K562 (cell line): ENCODE results near the gene FSTL3. TPM values are rescaled to one million over a fixed set of nuclear protein-coding genes. Genes with fewer than 3 reads are reported as not detected.
A peak's percentile ranks its signal among the peaks of the same experiment; 100 is the strongest.

Experiments used
- BRF2 ChIP-seq: IDR thresholded peaks from 3 replicates; pipeline ENCODE4 v1.6.1; 2011; ENCODE audit warnings: borderline replicate concordance, mild to moderate bottlenecking; ENCODE audit not compliant: insufficient read length, insufficient read depth
- DACH1 ChIP-seq: fragments of 450-650 bp; IDR thresholded peaks from 2 replicates; pipeline ENCODE4 v1.6.1; 2018; ENCODE audit not compliant: partially characterized antibody
- FOSL1 ChIP-seq: fragments of 200-800 bp; sonication (Bioruptor generic); conservative IDR thresholded peaks from 2 replicates; pipeline ENCODE4 v1.6.1; 2016; ENCODE audit warnings: missing genetic modification characterization, missing compliant biosample characterization
- FOXJ2 ChIP-seq: fragments of 200-800 bp; sonication (Bioruptor generic); IDR thresholded peaks from 2 replicates; pipeline ENCODE4 v1.6.1; 2016; ENCODE audit warnings: missing genetic modification characterization, missing compliant biosample characterization
- NFATC3 ChIP-seq: fragments of 450-650 bp; IDR thresholded peaks from 2 replicates; pipeline ENCODE4 v1.6.1; 2017; ENCODE audit warnings: mild to moderate bottlenecking
- PCBP2 ChIP-seq: fragments of 200-400 bp; formaldehyde crosslinking; IDR thresholded peaks from 2 replicates; pipeline ENCODE4 v1.6.1; 2018; ENCODE audit warnings: low read length, low read depth, mild to moderate bottlenecking, moderate library complexity; ENCODE audit not compliant: poor library complexity, severe bottlenecking
- SMARCC2 ChIP-seq: fragments of 450-650 bp; IDR thresholded peaks from 2 replicates; pipeline ENCODE4 v1.6.1; 2017; ENCODE audit warnings: antibody characterized with exemption, moderate library complexity, mild to moderate bottlenecking, low read depth
- SMARCE1 ChIP-seq: fragments of 450-650 bp; IDR thresholded peaks from 2 replicates; pipeline ENCODE4 v1.7.1; 2016; ENCODE audit warnings: mild to moderate bottlenecking
- TAF7 ChIP-seq: fragments of 450-650 bp; IDR thresholded peaks from 2 replicates; pipeline ENCODE4 v1.6.1; 2016; ENCODE audit warnings: missing genetic modification characterization, missing compliant biosample characterization
- UBTF ChIP-seq, 2 experiments: IDR thresholded peaks; 2 replicates each; pipeline ENCODE4 v1.6.1; 2012; ENCODE audit warnings: improper control_type of control experiment in 2 of 2, low read depth in 2 of 2, low read length in 2 of 2, borderline replicate concordance in 1 of 2
- VEZF1 ChIP-seq: fragments of 200-800 bp; sonication (Bioruptor generic); IDR thresholded peaks from 2 replicates; pipeline ENCODE4 v1.6.1; 2017; ENCODE audit warnings: missing genetic modification characterization, missing compliant biosample characterization
- ZBTB17 ChIP-seq: fragments of 450-650 bp; formaldehyde crosslinking; IDR thresholded peaks from 2 replicates; pipeline ENCODE4 v1.4.0; 2020; ENCODE audit warnings: mild to moderate bottlenecking
- ZNF3 ChIP-seq: fragments of 250-450 bp; sonication (Bioruptor Pico); IDR thresholded peaks from 2 replicates; pipeline ENCODE4 v1.5.0; 2021; ENCODE audit warnings: mild to moderate bottlenecking, moderate library complexity
- ZNF316 ChIP-seq: fragments of 450-650 bp; IDR thresholded peaks from 2 replicates; pipeline ENCODE4 v1.6.1; 2016
- ZNF398 ChIP-seq: fragments of 250-450 bp; sonication (Bioruptor Pico); IDR thresholded peaks from 2 replicates; pipeline ENCODE4 v1.8.0; 2021; ENCODE audit warnings: moderate library complexity, mild to moderate bottlenecking, inconsistent platforms
- ZNF586 ChIP-seq: fragments of 450-650 bp; formaldehyde crosslinking; conservative IDR thresholded peaks from 2 replicates; pipeline ENCODE4 v1.4.0; 2020; ENCODE audit warnings: mild to moderate bottlenecking, moderate library complexity
- ZNF79 ChIP-seq: fragments of 250-450 bp; sonication (Bioruptor Pico); IDR thresholded peaks from 2 replicates; pipeline ENCODE4 v1.4.0; 2020; ENCODE audit warnings: low read depth, mild to moderate bottlenecking, moderate library complexity
- polyA plus RNA-seq, 8 experiments: library from polyadenylated mRNA; depleted of rRNA in 4 of 8; stranded (reverse) in 5 of 8; unstranded in 3 of 8; fragments of >200 nt; fragmentation: Nextera tagmentation in 2 of 8; fragmentation: Illumina TruSeq in 1 of 8; extraction: Ambion mirVana in 2 of 8; extraction: Trizol in 1 of 8; gene quantifications; 2 replicates each; pipeline versions ENCODE4 v1.2.1 to v1.2.3, GENCODE V29; 2011 to 2014; ENCODE audit warnings: inconsistent platforms in 1 of 8, missing spikeins in 1 of 8
- total RNA-seq, 7 experiments: library from RNA; depleted of rRNA in 6 of 7; stranded (reverse); fragments of >200 nt in 6 of 7; fragmentation: Illumina TruSeq in 2 of 7; extraction: Trizol in 2 of 7; gene quantifications; 2 replicates each; pipeline versions ENCODE4 v1.2.1 to v1.2.3, GENCODE V29; 2011 to 2021; ENCODE audit warnings: low replicate concordance in 1 of 7
- TF ChIP-seq, protein P1 (sequence below): IDR thresholded peaks from 3 replicates; pipeline ENCODE4 v1.6.1; 2011; ENCODE audit warnings: borderline replicate concordance, mild to moderate bottlenecking, moderate library complexity; ENCODE audit not compliant: insufficient read length; ENCODE audit errors: extremely low read depth

FSTL3 gene
- total and polyA plus RNA-seq, 9 of the 15 experiments (the other 6 are each of a cell fraction or from before 2014, with no cell fraction given): 0.35 to 6.8 (median 4.2) TPM; not detected in 1

- TF ChIP-seq, protein P1, sequence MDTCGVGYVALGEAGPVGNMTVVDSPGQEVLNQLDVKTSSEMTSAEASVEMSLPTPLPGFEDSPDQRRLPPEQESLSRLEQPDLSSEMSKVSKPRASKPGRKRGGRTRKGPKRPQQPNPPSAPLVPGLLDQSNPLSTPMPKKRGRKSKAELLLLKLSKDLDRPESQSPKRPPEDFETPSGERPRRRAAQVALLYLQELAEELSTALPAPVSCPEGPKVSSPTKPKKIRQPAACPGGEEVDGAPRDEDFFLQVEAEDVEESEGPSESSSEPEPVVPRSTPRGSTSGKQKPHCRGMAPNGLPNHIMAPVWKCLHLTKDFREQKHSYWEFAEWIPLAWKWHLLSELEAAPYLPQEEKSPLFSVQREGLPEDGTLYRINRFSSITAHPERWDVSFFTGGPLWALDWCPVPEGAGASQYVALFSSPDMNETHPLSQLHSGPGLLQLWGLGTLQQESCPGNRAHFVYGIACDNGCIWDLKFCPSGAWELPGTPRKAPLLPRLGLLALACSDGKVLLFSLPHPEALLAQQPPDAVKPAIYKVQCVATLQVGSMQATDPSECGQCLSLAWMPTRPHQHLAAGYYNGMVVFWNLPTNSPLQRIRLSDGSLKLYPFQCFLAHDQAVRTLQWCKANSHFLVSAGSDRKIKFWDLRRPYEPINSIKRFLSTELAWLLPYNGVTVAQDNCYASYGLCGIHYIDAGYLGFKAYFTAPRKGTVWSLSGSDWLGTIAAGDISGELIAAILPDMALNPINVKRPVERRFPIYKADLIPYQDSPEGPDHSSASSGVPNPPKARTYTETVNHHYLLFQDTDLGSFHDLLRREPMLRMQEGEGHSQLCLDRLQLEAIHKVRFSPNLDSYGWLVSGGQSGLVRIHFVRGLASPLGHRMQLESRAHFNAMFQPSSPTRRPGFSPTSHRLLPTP: no peak
- TF ChIP-seq ZNF316 (no peak), DACH1 (no peak), PCBP2 (no peak), TAF7 (no peak), NFATC3 (no peak), ZNF586 (CRISPR knock-in tag) (no peak), FOXJ2 (tag) (no peak), ZNF79 (CRISPR knock-in tag) (no peak), ZNF3 (no peak), FOSL1 (no peak), BRF2 (no peak), VEZF1 (CRISPR knock-in tag) (no peak; the same call in 1 of the 2 replicates), ZNF398 (CRISPR knock-in tag) (no peak), SMARCE1 (no peak), SMARCC2 (no peak), UBTF (IDR thresholded peaks at IDR 0.05; ENCODE audit: borderline replicate concordance in 1 of 2, low read depth in 2 of 2, low read length in 2 of 2) (0 out of 4 replicates have a peak, but pooled peaks of 1 of the 2 experiments have one; percentile 14), ZBTB17 (CRISPR knock-in tag) (no peak)
Observed at GRCh38 chr19:632579-633067, 43.6 kb upstream of the FSTL3 start (continued).
